AG04450 (cell line): ENCODE measurements around the gene EXTL1. TPM values are rescaled to one million over a fixed set of nuclear protein-coding genes. Genes with fewer than 3 reads are reported as not detected.

Source experiments
- CTCF ChIA-PET: fragments of 300-600, 350-600 bp; formaldehyde crosslinking; extraction: SDS; loops from one replicate; lab custom pipeline; 2022; ENCODE audit warnings: antibody characterized with exemption, inconsistent platforms; lab: Charles Lee
- POLR2A ChIA-PET: fragments of 350-600 bp; formaldehyde crosslinking; extraction: SDS; loops from one replicate; lab custom pipeline; 2021; ENCODE audit warnings: antibody characterized with exemption, inconsistent platforms; lab: Yijun Ruan, JAX
- DNase-seq: peaks from one replicate; pipeline ENCODE4 v3.0.0-alpha.2; 2011; ENCODE audit warnings: low read depth, low spot score
- H3K27ac ChIP-seq: one replicate; pipeline ENCODE4 v1.5.1; 2012; ENCODE audit warnings: low read depth, low read length, control low read depth
- H3K27me3 ChIP-seq: one replicate; pipeline ENCODE4 v1.6.0; 2012; ENCODE audit warnings: low read length; ENCODE audit not compliant: control insufficient read depth, insufficient read depth
- H3K4me3 ChIP-seq: 2 replicates; pipeline ENCODE4 v1.5.1; 2011; ENCODE audit warnings: mild to moderate bottlenecking, low read depth, low read length, control low read depth
- H3K9me3 ChIP-seq: 2 replicates; pipeline ENCODE4 v1.5.1; 2012; ENCODE audit warnings: low read length; ENCODE audit not compliant: control insufficient read depth, insufficient read depth
- CTCF ChIP-seq: IDR thresholded peaks from 2 replicates; pipeline ENCODE4 v1.5.1; 2011; ENCODE audit warnings: low read depth, low read length, control low read depth, inconsistent platforms
- polyA plus RNA-seq: library from polyadenylated mRNA; depleted of rRNA; stranded (reverse); fragments of >200 nt; gene quantifications from 2 replicates; pipeline ENCODE4 v1.2.3, GENCODE V29; 2011

EXTL1 gene
- polyA plus RNA-seq, 1 experiment = 1.3 TPM

DNA sequence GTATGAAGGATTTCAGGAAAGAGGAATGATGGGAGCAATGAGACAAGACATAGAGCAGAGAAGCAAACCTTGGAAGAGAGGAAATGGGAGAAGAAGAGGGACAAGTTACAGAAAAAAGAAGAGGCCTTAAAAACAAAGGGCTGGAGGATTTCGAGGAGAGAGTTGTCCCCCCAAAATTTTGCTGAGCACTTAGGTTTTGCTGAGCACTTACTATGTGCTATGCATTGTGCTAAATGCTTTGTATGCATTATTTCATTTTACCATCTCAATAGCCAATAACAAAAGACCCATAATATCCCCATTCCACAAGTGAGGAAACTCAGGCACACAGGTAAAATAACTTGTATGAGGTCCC lies 48.3 kb downstream of the EXTL1 start:
- no peak overlapping the region for H3K27ac ChIP-seq
- TF ChIP-seq CTCF = no peak
- no peak for DNase-seq
- POLR2A ChIA-PET = interaction anchor here (0.6 kb wide), 1 partner anchor 71 kb away, joined by 3 read pairs; no protein-coding TSS in a partner anchor
- no peak overlapping the region for H3K4me3 ChIP-seq
- H3K27me3 ChIP-seq = peaks cover 54% of the 10 kb centered on the region
- H3K9me3 ChIP-seq = no peaks in the 10 kb centered on the region
- CTCF ChIA-PET = interaction anchor here (1.2 kb wide), 1 partner anchor 35 kb away, joined by 3 read pairs; no protein-coding TSS in a partner anchor

GRCh38 chr1:26070296-26070962 lies 48.9 kb downstream of the EXTL1 start:
- DNase-seq = no peak
- Histone ChIP-seq H3K4me3 (no peak overlapping the region), H3K27ac (no peak overlapping the region), H3K9me3 (no peaks in the 10 kb centered on the region), H3K27me3 (peaks cover 57% of the 10 kb centered on the region)
- CTCF ChIA-PET = interaction anchor here (1.2 kb wide), 1 partner anchor 34 kb away, joined by 3 read pairs; no protein-coding TSS in a partner anchor
- no peak for TF ChIP-seq CTCF
- POLR2A ChIA-PET = no interaction called here

DNA sequence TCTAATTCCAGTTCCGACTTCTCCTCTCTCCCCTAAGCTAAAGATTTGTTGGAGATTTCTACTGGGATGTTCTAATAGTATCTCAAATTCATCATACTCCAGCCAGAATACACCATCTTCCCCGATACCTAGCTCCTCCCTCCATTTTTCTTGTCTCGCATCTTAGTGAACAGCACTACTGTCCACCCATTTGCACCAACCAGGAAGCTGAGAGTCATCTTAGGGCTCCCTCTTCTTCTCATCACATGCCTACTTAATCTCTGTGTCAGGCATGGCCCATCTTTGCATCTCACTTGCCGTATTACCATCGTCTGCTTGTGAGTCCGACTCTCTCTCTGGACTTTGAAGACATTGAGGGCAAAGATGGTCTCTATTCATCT lies 49.4 kb downstream of the EXTL1 start:
- TF ChIP-seq CTCF = no peak
- Histone ChIP-seq H3K27ac (no peak overlapping the region), H3K27me3 (peaks cover 57% of the 10 kb centered on the region), H3K9me3 (no peaks in the 10 kb centered on the region), H3K4me3 (no peak overlapping the region)
- no peak for DNase-seq
- ChIA-PET POLR2A (no interaction called here), CTCF (interaction anchor here (1.2 kb wide), 1 partner anchor 34 kb away, joined by 3 read pairs; no protein-coding TSS in a partner anchor)

- Histone ChIP-seq H3K27ac (no peak overlapping the region), H3K4me3 (no peak overlapping the region), H3K9me3 (no peaks in the 10 kb centered on the region), H3K27me3 (peaks cover 48% of the 10 kb centered on the region)
- ChIA-PET CTCF (no interaction called here), POLR2A (no interaction called here)
- no peak for TF ChIP-seq CTCF
- DNase-seq = no peak
These were observed 50.7 kb downstream of the EXTL1 start for GRCh38 chr1:26072305-26072704.

DNA sequence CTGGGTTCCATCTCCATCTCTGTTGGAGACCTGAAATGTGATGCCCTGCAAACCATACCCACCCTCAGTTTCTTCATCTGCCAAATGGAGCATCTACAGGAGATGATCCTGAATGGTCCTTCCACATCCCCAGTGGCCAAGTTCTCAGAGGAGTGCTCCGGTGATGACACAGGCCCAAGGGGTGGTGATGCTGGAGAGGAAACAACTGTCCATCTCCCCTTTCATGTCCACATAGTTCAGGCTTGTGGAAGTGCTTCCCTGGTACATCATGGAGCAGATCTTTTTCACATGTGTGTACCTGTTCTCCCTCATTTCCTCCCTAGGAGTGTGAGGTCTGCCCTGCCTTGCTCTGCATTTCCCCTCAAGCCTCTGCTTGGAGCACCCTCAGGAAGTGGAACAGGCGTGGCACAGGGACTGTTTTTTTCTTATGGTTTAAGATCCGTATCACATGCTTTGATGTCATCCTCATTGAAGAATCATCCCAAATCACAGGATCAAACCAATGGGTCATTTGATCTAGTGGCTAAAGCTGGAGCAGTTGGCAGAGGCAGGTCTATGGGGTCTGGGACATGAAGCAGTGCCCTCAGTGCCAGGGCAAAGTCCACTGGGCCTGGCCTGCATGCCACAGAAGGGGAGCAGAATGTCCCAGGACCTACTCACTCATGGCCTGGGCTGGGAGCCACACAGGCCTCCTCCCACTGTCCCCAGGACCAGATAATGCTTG lies 54.0 kb downstream of the EXTL1 start:
- peaks cover 44% of the 10 kb centered on the region for H3K27me3 ChIP-seq

More for the DNA sequence above, 54.0 kb downstream of the EXTL1 start:
- DNase-seq = no peak
- Histone ChIP-seq H3K9me3 (no peaks in the 10 kb centered on the region), H3K27ac (no peak overlapping the region), H3K4me3 (no peak overlapping the region)
- no peak for TF ChIP-seq CTCF
- CTCF ChIA-PET = no interaction called here
- POLR2A ChIA-PET = no interaction called here
